Kidney tubule cell (primary cell): ENCODE measurements around the gene OTP.

Experiments used
- DNase-seq: peaks from one replicate; pipeline ENCODE4 v3.0.0-alpha.2; 2018; ENCODE audit warnings: low spot score

The OTP gene

DNA sequence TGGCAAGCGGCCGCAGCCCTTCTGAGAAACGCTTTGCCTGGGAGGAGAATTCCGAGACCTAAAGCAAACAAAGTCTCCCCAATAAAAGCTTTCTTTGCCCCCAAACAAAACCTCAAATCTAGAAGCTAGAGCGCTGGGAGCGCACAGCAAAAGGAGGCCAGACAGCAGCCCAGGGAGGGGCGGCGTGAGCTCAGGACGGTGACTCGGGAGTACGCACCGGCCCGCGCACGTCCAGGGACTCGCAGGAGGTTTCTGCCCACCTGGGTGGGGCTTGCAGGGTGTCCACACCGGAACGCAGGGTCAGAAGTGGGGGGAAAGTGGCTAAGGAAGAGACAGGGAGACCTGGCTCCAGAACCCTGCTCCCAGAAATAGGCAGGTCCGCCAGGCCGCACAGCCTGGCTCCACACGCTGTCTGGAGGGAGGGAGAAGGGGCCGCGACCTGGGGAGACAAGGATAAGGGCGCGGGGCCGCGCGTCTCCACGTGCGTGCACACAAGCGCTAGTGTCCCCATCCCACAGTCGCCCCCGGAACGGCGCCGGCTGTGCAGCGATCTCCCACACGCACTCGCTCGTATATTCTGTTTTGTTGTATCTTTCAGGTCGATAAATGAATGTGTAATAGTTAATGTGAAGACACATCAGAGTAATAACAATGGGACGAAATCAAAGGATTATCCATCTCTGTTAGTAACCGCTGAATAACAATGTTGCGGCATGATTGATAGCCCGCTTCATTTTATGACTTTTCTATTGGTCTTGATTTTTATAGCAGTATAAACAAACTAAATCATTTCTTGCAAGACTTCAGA is 2.3 kb upstream of the OTP start:
- no peak for DNase-seq

DNA sequence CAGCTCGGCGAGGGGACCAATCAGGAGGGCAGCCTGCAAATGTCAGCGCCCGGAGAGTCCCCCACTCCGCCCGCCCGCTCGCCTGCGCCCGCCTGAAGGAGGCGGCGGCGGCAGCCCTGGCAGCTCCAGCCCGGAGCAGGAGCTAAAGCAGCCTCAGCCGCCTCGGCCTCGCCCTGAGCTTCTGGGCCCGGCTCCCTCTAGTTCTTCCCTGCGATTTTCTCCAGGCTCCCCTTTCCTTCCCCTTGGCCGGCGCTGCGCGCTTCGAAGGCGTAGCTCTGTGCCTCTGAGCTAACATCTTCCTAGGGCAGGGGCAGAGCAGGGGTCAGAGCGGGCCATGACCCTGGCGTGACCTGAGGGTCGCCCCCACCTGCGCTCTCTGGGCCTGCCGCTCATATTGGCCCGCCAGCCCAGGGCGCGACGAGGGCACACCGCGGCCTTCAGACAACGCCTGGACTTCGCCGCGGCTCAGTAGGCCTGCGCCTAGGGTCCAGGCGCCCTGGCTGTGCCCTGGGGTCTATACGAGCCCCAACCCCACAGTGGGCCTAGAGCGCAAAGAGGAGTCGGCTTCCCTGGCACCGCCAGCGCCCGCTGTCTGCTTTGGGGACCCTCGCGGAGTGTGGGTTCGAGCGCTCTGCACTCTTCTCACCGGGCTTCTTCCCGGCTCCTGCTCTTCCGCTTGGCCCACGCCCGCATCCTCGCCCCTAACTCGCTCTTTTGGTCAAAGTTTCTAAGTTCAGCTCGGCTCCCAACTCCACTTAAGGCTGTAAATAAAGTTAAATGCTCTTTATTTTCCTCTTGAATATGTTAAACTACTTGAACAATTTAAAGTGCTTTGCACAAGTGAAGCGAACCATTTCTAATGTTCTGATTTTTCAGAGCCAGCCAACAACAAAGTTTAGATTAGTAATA is 504 bp upstream of the OTP start:
- no peak for DNase-seq

DNA sequence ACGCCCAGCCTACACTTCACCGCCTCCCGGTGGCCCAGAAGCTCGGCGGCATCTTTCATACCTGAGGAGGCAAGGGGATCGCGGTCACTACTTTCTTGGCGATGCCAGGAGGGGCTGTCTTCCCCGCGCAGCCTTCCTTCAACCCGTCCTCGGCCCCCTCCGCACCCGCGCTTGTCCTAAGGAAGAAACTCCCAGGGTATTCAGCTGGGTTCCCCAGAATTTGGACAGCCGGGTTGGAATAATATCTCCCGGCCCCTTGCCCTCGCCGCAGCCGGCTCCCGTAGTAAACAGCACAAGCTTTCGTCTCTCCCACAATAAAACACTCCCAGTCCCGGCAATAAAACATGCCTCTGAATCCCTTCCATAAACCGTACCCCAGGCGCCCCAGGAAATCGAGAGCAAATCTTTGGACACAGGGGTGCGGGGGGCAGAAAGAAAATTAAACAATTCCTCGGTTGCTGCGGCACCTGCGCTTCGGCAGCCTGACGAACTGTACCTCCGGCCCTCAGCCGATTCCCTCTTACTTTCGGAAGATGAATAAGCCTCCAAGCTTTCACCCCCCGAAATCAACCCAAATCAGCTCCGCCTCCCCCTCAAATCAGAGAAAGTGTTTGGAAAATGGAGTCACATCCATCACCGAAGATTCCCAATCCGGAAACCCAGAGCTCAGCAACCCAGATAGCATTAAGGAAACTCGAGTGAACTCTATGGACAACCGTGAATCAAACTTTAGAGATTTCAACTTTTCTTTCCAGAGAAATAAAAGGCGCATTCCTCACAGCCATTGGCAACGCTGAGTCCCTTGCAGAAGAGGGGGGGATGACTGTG is 1.1 kb downstream of the OTP start:
- no peak for DNase-seq

DNA sequence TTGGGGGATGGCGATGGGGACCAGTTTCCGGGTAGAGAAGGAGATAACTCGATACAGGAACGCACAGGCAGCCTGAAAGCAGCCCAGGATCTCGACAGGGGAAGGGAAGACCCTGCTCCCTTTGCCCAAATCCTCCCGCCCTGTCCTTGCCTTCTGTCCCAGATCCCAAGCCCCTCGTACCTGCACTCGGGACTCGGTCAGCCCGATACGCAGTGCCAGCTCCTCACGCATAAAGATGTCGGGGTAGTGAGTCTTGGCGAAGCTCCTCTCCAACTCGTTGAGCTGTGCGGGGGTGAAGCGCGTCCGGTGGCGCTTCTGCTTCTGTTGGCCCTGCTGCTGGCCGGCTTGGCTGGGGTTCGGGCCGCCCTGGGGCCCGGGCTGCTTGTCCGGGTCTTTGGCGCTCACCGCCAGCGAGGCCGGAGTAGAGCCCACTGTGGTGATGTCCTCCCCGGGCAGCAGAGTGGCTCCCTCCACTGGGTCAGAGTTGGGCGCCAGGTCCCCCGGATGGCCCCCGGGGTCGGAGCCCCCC is 1.8 kb downstream of the OTP start:
- DNase-seq = no peak

DNA sequence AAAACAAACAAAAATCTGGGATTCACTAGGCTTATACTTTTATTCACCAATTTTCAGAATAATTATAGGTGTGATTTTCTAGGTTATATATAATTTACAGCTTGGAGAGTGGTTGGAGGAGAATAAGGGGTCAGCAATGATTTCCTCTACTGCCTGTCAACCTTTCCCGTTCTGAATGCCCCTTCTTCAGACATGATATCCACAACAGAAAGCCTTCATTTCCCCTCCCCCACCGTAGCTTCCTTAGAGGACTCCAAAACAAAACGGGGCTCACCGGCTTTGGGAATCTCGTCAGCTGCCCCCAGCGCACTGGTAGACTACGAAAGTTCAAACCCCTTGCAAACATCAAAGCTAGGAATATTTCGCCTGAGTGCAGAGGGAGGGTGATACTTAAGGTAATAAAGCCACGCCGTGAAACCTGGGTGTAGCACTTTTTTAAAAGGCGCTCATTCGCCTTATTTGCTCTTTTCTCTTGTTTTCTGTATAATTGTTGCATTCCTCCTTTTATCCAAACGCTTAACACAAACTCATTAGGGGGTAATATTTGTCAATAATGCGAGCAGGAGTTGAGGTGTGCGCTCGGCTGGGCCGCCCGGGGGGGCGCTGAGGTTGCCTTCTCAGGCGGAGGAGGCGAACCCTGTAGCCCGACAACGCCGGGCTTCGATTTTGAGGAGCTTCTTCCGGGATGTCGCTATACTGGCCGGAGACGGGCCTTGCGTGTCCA is 2.4 kb downstream of the OTP start:
- no peak for DNase-seq

DNA sequence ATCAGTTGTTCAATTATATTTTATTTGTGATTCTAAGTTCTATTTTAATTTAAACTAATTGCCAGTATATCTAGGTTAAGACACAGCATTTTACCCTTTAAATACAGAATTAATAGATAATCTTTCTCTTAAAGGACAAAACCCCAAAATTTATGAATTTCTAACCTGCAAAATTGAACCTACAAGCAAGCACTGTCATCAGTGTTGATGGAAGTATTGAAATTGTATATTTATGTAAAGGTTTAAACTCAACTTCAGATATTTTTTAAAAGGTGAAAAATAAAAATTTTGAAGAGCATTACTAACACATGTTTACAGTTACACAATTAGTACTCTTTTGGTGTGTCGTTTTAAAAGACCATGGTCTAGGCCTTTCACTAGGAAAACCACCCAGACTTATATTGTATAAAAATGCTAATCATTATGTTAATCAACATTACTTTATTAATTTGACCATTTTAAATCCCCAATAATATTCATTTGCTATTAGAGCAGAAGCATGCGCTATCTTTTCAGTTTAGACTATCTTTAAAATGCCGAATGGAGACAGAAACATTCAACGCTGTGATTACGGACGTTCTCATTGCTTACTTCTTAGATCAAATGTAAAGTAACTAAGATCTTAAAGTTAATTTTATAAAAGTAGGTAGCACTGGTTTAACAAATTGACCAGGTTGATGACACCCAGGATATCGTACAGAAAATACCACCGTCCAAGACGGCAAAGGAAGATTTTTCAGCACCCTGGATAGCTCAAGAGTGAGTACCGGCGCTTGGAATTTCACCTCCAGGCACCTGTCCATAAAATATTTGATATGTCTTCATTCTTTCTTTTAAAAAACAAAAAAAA is 3.2 kb downstream of the OTP start:
- peak; percentile 21 for DNase-seq

DNA sequence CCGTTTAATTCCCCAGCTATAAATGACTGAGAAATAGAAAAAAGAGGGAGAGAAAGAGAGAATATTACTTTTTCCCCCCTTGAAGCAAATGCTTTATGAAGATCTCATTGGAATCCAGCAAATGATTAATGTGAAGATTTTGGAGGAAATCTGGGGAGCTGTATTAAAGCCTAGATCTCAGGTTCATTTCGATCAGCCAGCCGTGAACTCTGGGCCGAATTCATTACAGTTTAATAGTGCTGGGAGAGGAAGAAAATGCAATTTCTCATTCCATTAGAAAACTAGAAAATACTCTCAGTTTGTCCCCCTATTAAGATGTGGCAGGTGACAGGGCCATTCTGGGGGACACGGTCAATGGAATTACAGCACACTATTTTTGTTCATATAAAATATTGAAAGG is 4.8 kb downstream of the OTP start:
- DNase-seq = no peak

DNA sequence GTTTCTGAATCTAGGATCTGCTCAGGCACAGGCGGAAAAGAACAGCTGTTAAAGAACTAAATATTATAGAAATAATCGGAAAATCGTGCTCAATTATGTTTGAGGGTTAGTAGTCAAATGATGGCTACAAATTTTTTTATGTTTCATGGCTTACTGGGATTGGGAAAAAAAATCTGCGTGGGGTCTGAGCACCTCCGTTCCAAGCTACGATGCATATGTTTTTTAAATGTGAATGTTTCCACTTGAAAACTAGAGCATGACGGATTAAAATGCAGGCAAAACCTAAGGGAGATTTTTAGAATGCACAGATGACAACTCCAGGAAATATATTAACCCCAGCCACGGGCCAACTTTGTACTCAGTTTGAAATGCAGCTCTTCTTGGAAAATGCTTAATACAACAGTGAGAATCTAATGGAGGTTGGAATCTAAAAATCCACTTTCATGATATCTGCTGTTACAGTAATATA is 5.3 kb downstream of the OTP start:
- DNase-seq = no peak

DNA sequence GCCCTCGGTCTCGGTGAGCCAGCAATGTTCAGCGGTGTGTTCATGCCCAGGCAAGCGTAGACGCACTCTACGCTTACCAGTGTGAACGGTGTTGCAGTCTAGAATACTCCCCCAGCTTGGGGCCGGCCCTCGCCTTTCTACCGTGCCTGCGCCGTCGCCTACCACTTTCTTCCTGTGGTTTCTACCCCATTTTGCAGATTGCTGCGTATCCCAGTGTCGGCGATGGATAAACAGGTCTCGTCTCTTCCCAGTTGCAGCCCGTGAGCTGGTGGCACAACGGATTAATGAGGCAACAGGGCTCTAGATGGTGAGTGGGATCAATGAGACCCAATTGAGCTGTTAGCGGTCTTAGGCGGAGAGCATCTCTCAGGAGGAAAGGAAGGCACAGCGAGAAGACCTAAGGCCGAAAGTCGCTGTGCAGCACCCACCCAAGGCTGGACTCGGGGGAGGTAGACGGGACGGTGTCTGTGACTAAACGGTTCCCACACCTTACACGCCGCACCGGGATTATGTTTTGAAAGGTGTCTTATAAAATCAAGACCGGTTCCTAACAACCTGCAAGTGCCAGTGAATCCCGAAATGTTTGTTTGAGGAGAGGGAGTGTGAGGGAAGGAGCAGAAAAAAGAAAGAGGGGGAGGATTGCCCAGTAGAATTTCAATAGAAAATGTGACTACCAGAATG is 5.8 kb downstream of the OTP start:
- DNase-seq = no peak

DNA sequence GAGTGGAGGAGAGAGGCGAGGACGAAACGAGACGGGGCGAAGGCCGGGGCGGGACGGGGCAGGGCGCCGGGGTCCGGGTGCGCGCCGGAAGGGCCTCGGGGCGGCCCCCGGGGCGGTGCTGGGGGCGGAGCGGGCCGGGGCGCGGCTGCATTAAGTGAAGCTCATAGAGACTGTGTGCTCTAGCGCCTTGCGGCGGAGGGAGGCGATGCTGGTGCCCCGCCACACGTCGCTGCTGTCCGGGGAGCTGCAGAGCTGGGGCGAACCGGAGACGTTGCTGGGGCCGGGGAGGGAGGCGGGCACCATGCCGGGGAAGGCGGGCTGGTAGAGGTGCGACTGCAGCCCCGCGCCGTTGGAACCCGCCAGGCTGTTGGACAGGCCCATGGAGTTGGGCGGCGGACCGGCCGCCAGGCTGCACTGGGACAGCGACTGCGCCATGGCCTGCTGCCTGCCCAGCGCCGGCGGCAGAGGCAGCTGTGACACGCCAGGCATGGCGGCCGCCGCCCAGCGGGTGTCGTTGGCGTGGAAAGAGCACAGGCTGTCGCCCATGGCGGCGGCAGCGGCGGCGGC is 8.3 kb downstream of the OTP start:
- peak; percentile 50 for DNase-seq

DNA sequence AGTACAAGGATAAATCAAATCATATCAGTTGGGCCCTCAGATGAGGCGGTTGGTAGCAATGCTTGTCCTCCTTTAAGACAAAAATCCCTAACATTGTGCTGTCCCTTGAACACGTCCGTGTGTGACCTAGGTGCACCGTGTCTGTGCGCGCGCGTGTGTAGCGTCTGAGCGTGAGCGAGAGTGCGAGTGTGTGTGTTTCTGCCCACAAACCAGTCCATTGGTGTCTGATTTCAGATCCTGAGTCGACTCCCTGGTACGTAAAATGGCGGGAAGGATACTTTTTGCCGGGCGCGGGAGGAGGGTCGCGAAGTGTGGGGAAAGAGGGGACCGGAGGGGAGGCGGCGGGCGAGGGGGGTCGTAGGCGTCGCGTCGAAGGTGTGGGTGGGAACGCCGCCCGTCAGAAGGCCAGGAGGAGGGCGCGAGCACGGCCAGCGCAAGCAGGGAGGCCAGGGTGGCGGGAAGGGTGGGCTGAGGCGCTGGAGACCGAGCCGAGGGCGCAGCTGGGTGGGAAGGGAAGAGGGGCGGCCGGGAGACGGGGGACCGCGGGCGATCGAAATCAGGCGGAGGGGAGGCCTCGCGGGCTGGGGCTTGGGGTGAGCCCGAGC is 8.9 kb downstream of the OTP start:
- DNase-seq = no peak

DNA sequence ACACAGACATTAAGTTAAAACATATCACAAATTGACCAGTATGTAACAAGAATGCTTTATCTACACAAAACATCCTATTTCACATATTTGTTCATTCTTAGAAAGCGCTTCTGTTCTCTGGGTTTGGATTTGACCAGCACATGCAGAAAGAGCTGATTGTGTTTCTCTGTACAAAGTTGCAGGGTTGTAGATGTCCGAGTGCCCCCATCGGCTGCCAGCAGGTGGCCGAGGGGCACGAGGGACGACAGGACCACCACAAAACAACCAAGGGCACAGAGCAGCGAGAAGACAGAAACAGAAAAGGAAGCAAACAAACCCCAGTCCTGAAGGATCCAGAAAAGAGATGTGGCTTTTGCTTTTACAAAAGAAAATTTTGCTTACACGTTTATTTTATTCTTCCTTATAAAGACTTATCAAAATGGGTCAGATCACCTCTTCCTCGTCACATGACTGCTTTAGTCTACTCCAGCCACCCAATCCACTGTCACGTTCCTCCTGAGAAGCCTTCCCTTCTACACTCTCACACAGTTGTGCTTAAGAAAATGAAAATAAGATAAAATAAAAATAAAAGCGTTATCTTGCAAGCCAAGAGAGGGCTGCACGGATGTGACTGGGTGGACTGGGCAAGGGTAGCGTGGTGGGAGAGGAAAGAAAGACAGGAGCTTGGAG is 9.5 kb downstream of the OTP start:
- DNase-seq = no peak

DNA sequence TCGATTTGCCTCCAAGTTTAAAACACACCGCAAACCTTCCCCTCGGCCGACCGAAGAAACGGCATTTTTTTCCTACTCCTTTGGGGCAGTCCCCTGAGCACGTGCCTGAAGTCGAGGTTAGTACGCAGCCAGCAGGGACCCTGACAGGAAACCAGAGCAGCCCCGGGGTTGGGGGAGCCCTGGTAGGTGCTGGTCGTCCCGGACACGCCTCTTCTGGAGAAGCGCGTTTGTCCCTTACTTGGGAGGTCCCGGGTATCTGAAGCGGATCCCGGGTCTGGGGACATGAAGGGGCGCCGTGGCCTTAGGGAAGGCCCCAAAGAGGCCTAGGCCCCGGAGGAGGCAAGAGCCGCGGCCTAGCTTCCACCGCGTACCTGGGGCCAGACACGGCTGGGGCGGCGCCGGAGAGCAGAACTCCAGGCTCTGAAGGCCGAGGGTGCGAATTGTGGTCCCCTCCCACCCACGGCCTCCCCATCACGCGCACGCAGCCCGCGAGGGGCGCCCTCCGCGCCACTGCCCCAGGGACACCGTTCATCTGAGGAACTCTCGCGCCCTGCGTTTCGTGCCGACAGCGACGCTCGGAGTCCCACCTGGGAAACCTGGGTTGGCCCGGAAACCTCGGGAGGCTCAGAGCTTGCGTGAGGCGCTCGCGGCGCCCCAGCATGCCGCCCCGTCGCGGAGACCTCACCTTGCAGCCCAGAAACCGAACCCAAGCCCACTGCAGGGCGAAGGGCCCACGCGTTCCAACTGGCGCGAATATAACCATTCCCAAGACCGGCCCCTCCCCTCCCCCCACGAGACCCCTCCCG is 10.4 kb downstream of the OTP start:
- DNase-seq = no peak

DNA sequence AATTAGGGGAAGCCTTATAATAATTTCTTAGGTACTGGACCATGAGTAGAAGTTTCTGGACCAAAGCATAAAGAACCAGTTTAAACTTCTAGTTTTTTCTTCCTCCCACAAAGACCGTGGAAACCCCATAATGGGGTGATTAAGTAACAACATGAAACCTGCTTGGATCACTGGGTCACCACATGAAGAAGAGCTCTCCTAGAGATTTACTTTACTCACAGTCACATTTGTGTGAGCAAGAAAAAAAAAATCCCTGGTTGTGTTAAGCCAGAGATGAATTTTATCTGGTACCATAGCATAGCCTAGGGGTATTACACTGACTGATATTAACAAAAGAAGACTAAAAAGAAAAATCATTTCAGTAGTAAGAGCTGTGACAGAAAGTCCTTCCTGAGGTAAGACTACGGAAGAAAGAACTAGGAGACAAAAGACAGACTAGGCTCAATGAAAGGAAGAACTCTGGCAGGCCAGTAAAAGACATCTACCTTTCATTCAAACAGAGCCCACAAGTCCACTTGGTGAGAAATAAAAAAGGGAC is 15.2 kb downstream of the OTP start:
- no peak for DNase-seq

DNA sequence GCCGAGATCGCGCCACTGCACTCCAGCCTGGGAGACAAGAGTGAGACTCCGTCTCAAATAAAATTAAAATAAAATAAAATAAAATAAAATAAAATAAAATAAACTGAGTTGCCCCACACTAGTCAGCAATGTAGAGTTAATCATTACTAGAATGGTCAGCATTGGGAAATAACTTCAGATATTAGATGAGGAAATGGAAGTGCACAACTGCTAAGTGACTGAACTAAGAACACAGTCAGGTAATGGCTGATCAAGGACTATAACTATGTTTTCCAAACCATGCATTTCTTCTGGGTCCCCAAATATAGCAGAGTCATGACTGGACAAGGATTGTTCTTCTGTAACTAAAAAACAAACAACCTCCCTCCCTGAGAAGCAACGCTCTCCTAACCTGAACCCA is 17.1 kb downstream of the OTP start:
- DNase-seq = no peak

DNA sequence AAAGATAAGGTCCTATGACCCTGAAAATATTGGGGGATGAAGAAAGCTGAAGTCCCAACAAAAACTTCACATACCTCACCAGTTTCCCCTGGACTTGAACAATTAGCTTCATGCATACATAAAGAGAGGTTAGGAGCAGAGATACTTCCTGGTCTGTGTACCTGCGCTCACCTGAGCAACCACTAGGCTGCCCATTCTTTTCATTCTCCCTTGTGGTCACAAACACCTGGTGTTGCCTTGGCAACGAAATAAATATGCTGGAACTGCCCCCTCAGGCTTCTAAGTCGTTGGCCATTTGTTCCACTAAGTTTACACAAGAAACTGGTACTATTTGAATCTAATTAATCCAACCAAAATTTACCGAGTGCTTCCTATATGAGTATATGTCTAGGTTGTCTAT is 18.1 kb downstream of the OTP start:
- DNase-seq = peak; percentile 63

DNA sequence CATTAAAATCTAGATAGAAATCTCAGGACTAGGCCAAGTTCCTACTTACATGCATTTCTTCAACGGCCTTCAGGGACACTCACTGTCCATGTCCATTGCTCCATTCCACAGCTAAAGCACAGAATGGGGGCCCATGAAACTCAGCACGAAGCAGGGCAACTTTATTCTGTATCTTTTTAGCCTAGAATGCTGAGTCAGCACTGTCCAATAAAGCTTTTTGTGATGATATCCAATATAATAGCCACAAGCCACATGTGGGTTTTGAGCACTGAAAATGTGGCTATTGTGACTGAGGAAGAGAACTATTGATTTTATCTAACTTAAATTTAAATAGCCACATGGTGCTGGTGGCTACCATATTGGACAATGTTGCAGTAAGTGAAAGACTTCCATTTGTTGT is 21.6 kb downstream of the OTP start:
- no peak for DNase-seq
